ENCODE data around the gene FGD2.

DNA sequence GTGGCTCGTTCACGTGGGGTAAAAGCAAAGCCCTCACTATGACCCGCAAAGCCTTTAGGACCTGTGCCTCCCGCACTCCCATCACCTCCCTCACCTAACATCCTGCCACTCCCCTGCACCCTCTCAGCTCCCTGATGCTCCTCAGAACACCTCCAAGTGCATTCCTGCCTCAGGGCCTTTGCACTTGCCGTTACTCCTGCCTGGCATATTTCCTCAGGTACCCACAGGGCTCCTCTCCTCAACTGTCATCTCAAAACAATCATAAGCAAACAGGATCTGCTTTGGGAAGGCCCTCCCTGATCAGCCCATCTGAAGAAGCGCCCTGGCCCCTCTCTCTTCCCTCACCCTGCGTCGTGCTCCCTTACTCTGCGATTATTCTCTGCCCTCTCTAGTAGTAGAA lies 49.1 kb downstream of the FGD2 start:
- TF ChIP-seq POLR2A (IDR thresholded peaks at IDR 0.05; ENCODE audit: low read depth, low read length) (no peak), POLR2AphosphoS5 (IDR thresholded peaks at IDR 0.05; ENCODE audit: low read depth, low read length) (no peak)
